Measurements from ENCODE around the gene ATP6V0E1.

DNA sequence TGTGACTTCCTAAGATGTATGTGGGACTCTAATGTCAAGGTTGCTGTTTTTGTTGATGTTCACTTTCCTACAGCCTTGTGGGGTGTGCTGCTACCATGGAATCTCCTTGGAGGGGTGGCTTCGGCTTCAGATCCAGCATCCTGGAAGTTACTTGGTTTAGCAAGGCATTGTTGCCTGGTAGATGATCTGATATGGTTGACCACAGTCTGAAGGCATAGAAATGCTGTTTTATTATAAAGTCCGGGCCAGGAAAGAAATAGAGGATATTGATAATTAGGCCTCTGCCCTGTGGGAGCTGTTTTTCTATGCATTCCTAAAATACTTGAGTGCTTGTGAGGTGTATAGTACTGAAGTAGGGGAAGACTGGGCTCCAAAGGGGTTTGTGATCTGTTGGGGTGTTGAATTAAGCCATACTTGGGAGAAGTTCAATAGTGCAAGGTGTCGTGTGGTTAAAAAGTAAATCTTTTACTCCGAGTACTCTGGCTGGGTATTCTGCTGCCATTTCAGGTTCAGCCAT, 45.3 kb downstream of the ATP6V0E1 start:
- TF ChIP-seq CTCF (IDR thresholded peaks at IDR 0.05): no peak
- no peak for TF ChIP-seq POLR2A (IDR thresholded peaks at IDR 0.05)
